Aorta (tissue), 5 donors: ENCODE results near the gene MEGF11. TPM values are rescaled to one million over a fixed set of nuclear protein-coding genes. Genes with fewer than 3 reads are reported as not detected.

Experiments used
- ATAC-seq: fragments of 200-7000 bp; cut with Tn5 transposase; one replicate; pipeline ENCODE4 v1.9.1; 2022; ENCODE audit warnings: moderate library complexity; ENCODE audit not compliant: low FRiP score
- DNase-seq, 2 donors: peaks; one replicate each; pipeline ENCODE4 v3.0.0-alpha.2; 2020
- H3K27ac ChIP-seq, 2 donors: one replicate each; pipeline ENCODE4 v1.5.1; 2013; ENCODE audit warnings: low read length in 2 of 2, mild to moderate bottlenecking in 2 of 2, moderate library complexity in 2 of 2, control low read depth in 1 of 2, inconsistent platforms in 1 of 2, low read depth in 1 of 2
- H3K27me3 ChIP-seq, 2 donors: one replicate each; pipeline ENCODE4 v1.6.1; 2013; ENCODE audit warnings: control low read depth in 1 of 2, low read length in 1 of 2, mild to moderate bottlenecking in 1 of 2, moderate library complexity in 1 of 2; ENCODE audit not compliant: insufficient read depth in 2 of 2, control insufficient read depth in 1 of 2
- H3K36me3 ChIP-seq, 2 donors: one replicate each; pipeline ENCODE4 v1.6.1; 2013; ENCODE audit warnings: control low read depth in 1 of 2, low read length in 1 of 2, mild to moderate bottlenecking in 1 of 2; ENCODE audit not compliant: insufficient read depth in 2 of 2, control insufficient read depth in 1 of 2
- H3K4me1 ChIP-seq, 2 donors: one replicate each; pipeline ENCODE4 v1.6.1; 2013; ENCODE audit warnings: low read length in 2 of 2, control low read depth in 1 of 2, mild to moderate bottlenecking in 1 of 2, moderate library complexity in 1 of 2; ENCODE audit not compliant: insufficient read depth in 2 of 2, control insufficient read depth in 1 of 2
- H3K4me3 ChIP-seq, 2 donors: one replicate each; pipeline ENCODE4 v1.5.1; 2013; ENCODE audit warnings: low read length in 2 of 2, control low read depth in 1 of 2, mild to moderate bottlenecking in 1 of 2
- H3K9me3 ChIP-seq: one replicate; pipeline ENCODE4 v1.6.1; 2013; ENCODE audit warnings: mild to moderate bottlenecking, low read length; ENCODE audit not compliant: control insufficient read depth
- WGBS, 2 donors: extraction: QIAGEN DNeasy Blood & Tissue Kit; methylation state at CpG; one replicate each; pipeline ENCODE4 v1.1.7; 2013; 5-methylcytosine and 5-hydroxymethylcytosine counted together
- intact Hi-C, 2 donors: fragments of 100-400 bp; cut with DNase I; formaldehyde crosslinking; loops; one replicate each; pipeline versions ENCODE4 v1.14.2 to v1.15.0; 2022
- polyA plus RNA-seq, 2 donors: library from polyadenylated mRNA; stranded (reverse); fragments of 200-250 nt; gene quantifications; one replicate each; pipeline ENCODE4 v1.2.3, GENCODE V29; 2013
- total RNA-seq, 2 donors: library from RNA; stranded (reverse); fragmentation: NEBNext Ultra II Directional; extraction: Animal tissue kit (Norgen Biotek cat#: 25700); gene quantifications; one replicate each; pipeline ENCODE4 v1.2.1, GENCODE V29; 2021
- donor health status: healthy with polysubstance abuse.
- donor health status: Bipolar disorder and iron deficiency.
- donor health status: DM: no; HTN: no; CAD: no.
- donor health status: DM: no; HTN: no; CAD: no.
- donor health status: DM: yes; HTN: yes; CAD: no.

The MEGF11 gene
- total and polyA plus RNA-seq, 4 donors: not detected

GRCh38 chr15:66089049-66089448, 164.5 kb downstream of the MEGF11 start:
- ATAC-seq (peak; percentile 56), DNase-seq (no peak)
- no peaks in the 10 kb centered on the region for H3K9me3 ChIP-seq
- intact Hi-C loops: no loop called here
- no peak overlapping the region for H3K27ac ChIP-seq
- H3K4me1 ChIP-seq: peaks cover 2 to 5% of the 10 kb centered on the region in 2 donors
- no peak overlapping the region for H3K4me3 ChIP-seq
- 3 to 11% methylated on average over 7 of the region's 7 CpGs for WGBS, 2 donors
- no peaks in the 10 kb centered on the region for H3K27me3 ChIP-seq
- no peaks in the 10 kb centered on the region for H3K36me3 ChIP-seq

- no peaks in the 10 kb centered on the region for H3K9me3 ChIP-seq
- ATAC-seq (no peak), DNase-seq (no peak)
- 88 to 90% methylated on average over 6 of the region's 6 CpGs for WGBS, 2 donors
- H3K36me3 ChIP-seq: no peaks in the 10 kb centered on the region
- H3K27me3 ChIP-seq: no peaks in the 10 kb centered on the region
- intact Hi-C loops: no loop called here
- no peak overlapping the region for H3K4me3 ChIP-seq
- H3K27ac ChIP-seq: no peak overlapping the region
- H3K4me1 ChIP-seq: peaks cover 2 to 5% of the 10 kb centered on the region in 2 donors
Measured at GRCh38 chr15:66085128-66085527, 168.4 kb downstream of the MEGF11 start.

GRCh38 chr15:66084704-66085103, 168.8 kb downstream of the MEGF11 start:
- Histone ChIP-seq H3K9me3 (no peaks in the 10 kb centered on the region), H3K36me3 (no peaks in the 10 kb centered on the region), H3K27me3 (no peaks in the 10 kb centered on the region), H3K4me1 (peaks cover 2 to 3% of the 10 kb centered on the region in 2 donors), H3K4me3 (no peak overlapping the region), H3K27ac (no peak overlapping the region)
- intact Hi-C loops: no loop called here
- DNase-seq (no peak), ATAC-seq (no peak)
- 88 to 92% methylated on average over 10 of the region's 10 CpGs for WGBS, 2 donors

GRCh38 chr15:66080717-66081398, 172.7 kb downstream of the MEGF11 start:
- ATAC-seq (no peak), DNase-seq (no peak)
- Histone ChIP-seq H3K9me3 (no peaks in the 10 kb centered on the region), H3K27me3 (no peaks in the 10 kb centered on the region), H3K36me3 (no peaks in the 10 kb centered on the region), H3K4me3 (no peak overlapping the region), H3K27ac (no peak overlapping the region), H3K4me1 (no peaks in the 10 kb centered on the region)
- WGBS, 2 donors: 12 to 17% methylated on average over 22 to 23 of the region's 23 CpGs
- intact Hi-C loops: no loop called here

- no peak for ATAC-seq
- DNase-seq: no peak
- no peak overlapping the region for H3K4me3 ChIP-seq
Measured at GRCh38 chr15:66078929-66079275, 174.6 kb downstream of the MEGF11 start.

GRCh38 chr15:66078196-66078928, 175.2 kb downstream of the MEGF11 start:
- intact Hi-C loops: no loop called here

More at GRCh38 chr15:66078929-66079275, 174.6 kb downstream of the MEGF11 start:
- Histone ChIP-seq H3K27me3 (no peaks in the 10 kb centered on the region), H3K27ac (no peak overlapping the region), H3K4me1 (no peaks in the 10 kb centered on the region), H3K9me3 (no peaks in the 10 kb centered on the region), H3K36me3 (no peaks in the 10 kb centered on the region)
- WGBS, 2 donors: 65 to 75% methylated on average over 5 of the region's 5 CpGs
- intact Hi-C loops: no loop called here

GRCh38 chr15:66077320-66077663, 176.3 kb downstream of the MEGF11 start:
- WGBS, 2 donors: 85 to 90% methylated on average over 6 of the region's 6 CpGs
- ATAC-seq (no peak), DNase-seq (no peak)
- Histone ChIP-seq H3K27me3 (no peaks in the 10 kb centered on the region), H3K36me3 (no peaks in the 10 kb centered on the region), H3K4me1 (no peaks in the 10 kb centered on the region), H3K9me3 (no peaks in the 10 kb centered on the region), H3K4me3 (no peak overlapping the region), H3K27ac (no peak overlapping the region)
- intact Hi-C loops: no loop called here

More at GRCh38 chr15:66078196-66078928, 175.2 kb downstream of the MEGF11 start:
- H3K27ac ChIP-seq: no peak overlapping the region
- WGBS, 2 donors: 70 to 72% methylated on average over 20 of the region's 20 CpGs
- ATAC-seq (no peak), DNase-seq (no peak)
- H3K4me1 ChIP-seq: no peaks in the 10 kb centered on the region
- no peaks in the 10 kb centered on the region for H3K27me3 ChIP-seq
- no peaks in the 10 kb centered on the region for H3K36me3 ChIP-seq
- no peaks in the 10 kb centered on the region for H3K9me3 ChIP-seq
- no peak overlapping the region for H3K4me3 ChIP-seq

- no peak for DNase-seq
- Histone ChIP-seq H3K4me1 (no peaks in the 10 kb centered on the region), H3K27me3 (no peaks in the 10 kb centered on the region), H3K27ac (no peak overlapping the region), H3K4me3 (no peak overlapping the region), H3K9me3 (no peaks in the 10 kb centered on the region), H3K36me3 (no peaks in the 10 kb centered on the region)
- no peak for ATAC-seq
- intact Hi-C loops: no loop called here
- WGBS, 2 donors: 87 to 90% methylated on average over 4 of the region's 4 CpGs
Measured at GRCh38 chr15:66076591-66077319, 176.8 kb downstream of the MEGF11 start.
